HFF-Myc (cell line): ENCODE data around the gene SERTAD3.
"Not testable (repeated sequence)": the region's sequence is repeated elsewhere in the genome, so short reads cannot be mapped to it uniquely, and the experiment has no call there.

Experiments
- DNase-seq: peaks from one replicate; pipeline ENCODE4 v3.0.0-alpha.2; 2011; ENCODE audit warnings: low read depth; ENCODE audit errors: extremely low read depth
- H3K4me3 ChIP-seq: replicated peaks from 2 replicates; pipeline ENCODE4 v1.5.1; 2011; ENCODE audit warnings: low read depth, mild to moderate bottlenecking, control low read depth, low read length
- TF ChIP-seq, protein P1 (sequence below): IDR thresholded peaks from 2 replicates; pipeline ENCODE4 v1.5.1; 2012; ENCODE audit warnings: mild to moderate bottlenecking, low read depth, low read length, control low read depth; ENCODE audit errors: missing control alignments

SERTAD3 gene

GRCh38 chr19:40457048-40457447 lies 12.9 kb upstream of the SERTAD3 start:
- H3K4me3 ChIP-seq: no peak overlapping the region
- DNase-seq: no peak
- TF ChIP-seq, protein P1, sequence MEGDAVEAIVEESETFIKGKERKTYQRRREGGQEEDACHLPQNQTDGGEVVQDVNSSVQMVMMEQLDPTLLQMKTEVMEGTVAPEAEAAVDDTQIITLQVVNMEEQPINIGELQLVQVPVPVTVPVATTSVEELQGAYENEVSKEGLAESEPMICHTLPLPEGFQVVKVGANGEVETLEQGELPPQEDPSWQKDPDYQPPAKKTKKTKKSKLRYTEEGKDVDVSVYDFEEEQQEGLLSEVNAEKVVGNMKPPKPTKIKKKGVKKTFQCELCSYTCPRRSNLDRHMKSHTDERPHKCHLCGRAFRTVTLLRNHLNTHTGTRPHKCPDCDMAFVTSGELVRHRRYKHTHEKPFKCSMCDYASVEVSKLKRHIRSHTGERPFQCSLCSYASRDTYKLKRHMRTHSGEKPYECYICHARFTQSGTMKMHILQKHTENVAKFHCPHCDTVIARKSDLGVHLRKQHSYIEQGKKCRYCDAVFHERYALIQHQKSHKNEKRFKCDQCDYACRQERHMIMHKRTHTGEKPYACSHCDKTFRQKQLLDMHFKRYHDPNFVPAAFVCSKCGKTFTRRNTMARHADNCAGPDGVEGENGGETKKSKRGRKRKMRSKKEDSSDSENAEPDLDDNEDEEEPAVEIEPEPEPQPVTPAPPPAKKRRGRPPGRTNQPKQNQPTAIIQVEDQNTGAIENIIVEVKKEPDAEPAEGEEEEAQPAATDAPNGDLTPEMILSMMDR: no peak

- not testable (repeated sequence) for DNase-seq, H3K4me3 ChIP-seq
These were observed 9.8 kb upstream of the SERTAD3 start for GRCh38 chr19:40453943-40454342.

GRCh38 chr19:40453151-40453735 lies 9.1 kb upstream of the SERTAD3 start:
- H3K4me3 ChIP-seq: no peak overlapping the region
- DNase-seq: no peak
- TF ChIP-seq, protein P1: no peak

GRCh38 chr19:40452016-40452415 lies 7.9 kb upstream of the SERTAD3 start:
- TF ChIP-seq, protein P1: no peak
- H3K4me3 ChIP-seq: no peak overlapping the region
- DNase-seq: no peak

DNA sequence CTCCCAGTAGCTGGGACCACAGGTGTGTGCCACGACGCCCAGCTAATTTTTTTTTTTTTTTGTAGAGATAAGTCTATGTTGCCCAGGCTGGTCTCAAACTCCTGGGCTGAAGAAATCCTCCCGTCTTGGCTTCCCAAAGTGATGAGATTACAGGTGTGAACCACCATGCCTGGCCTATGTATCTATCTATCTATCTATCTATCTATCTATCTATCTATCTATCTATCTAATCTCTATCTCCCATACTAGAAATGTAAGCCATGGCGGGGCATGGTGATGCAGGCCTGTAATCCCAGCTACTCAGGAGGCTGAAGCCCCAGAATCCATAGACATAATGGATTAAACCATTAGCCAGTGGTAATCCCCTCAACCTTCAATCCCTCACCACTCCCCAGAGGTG lies 6.5 kb upstream of the SERTAD3 start:
- no peak overlapping the region for H3K4me3 ChIP-seq
- TF ChIP-seq, protein P1: no peak
- DNase-seq: no peak

DNA sequence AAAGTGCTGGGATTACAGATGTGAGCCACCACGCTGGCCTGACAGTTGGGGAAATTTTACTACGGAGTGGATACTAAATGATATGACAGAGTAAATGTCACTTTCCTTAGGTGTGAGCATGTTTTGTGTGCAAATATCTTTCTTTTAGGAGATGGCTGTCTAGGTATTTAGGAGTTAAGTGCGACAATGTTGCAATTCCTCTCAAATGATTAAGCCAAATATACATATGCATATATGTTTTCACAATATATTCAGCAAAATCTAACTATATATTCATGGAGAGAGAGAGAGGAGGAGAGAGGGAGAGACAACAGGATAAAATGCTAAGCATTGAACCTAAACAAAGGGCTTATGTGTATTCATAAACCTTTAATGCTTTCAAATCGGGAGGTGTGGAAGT lies 5.4 kb upstream of the SERTAD3 start:
- no peak overlapping the region for H3K4me3 ChIP-seq
- DNase-seq: no peak
- TF ChIP-seq, protein P1: no peak

- H3K4me3 ChIP-seq: no peak overlapping the region
- no peak for DNase-seq
- TF ChIP-seq, protein P1: no peak
These were observed 2.2 kb upstream of the SERTAD3 start for GRCh38 chr19:40446263-40446784.
